Skeletal muscle tissue (tissue), 4 donors: ENCODE results near the gene CDC42EP3. TPM values are rescaled to one million over a fixed set of nuclear protein-coding genes. Genes with fewer than 3 reads are reported as not detected.

Experiments used
- H3K27ac ChIP-seq: one replicate; pipeline ENCODE4 v1.7.0; 2013; ENCODE audit warnings: mild to moderate bottlenecking, low read depth, low read length, inconsistent platforms
- H3K27me3 ChIP-seq, 3 donors: one replicate each; pipeline ENCODE4 v1.7.0; 2013; ENCODE audit warnings: low read length in 3 of 3; ENCODE audit not compliant: control insufficient read depth in 3 of 3, insufficient read depth in 3 of 3
- H3K36me3 ChIP-seq, 3 donors: one replicate each; pipeline ENCODE4 v1.7.0; 2013; ENCODE audit warnings: low read length in 3 of 3; ENCODE audit not compliant: control insufficient read depth in 3 of 3, insufficient read depth in 3 of 3
- H3K4me1 ChIP-seq, 3 donors: one replicate each; pipeline ENCODE4 v1.7.0; 2013; ENCODE audit warnings: low read length in 3 of 3, mild to moderate bottlenecking in 3 of 3; ENCODE audit not compliant: control insufficient read depth in 3 of 3, insufficient read depth in 3 of 3
- H3K4me3 ChIP-seq, 3 donors: one replicate each; pipeline ENCODE4 v1.7.0; 2013; ENCODE audit warnings: low read length in 3 of 3
- H3K9ac ChIP-seq, 3 donors: one replicate each; pipeline ENCODE4 v1.7.0; 2013; ENCODE audit warnings: low read length in 3 of 3, mild to moderate bottlenecking in 3 of 3, moderate library complexity in 2 of 3, low read depth in 1 of 3
- H3K9me3 ChIP-seq, 3 donors: one replicate each; pipeline ENCODE4 v1.7.0; 2013; ENCODE audit warnings: low read length in 3 of 3; ENCODE audit not compliant: control insufficient read depth in 3 of 3
- total RNA-seq: library from RNA; depleted of rRNA; stranded (reverse); fragments of >200 nt; gene quantifications from one replicate; pipeline ENCODE4 v1.2.3, GENCODE V29; 2014
- donor health status: Osteomylitis.

CDC42EP3 gene
- total RNA-seq, 1 donor from 2014 or later = 3.7 TPM

GRCh38 chr2:37612382-37612781 lies 59.1 kb downstream of the CDC42EP3 start:
- Histone ChIP-seq H3K4me3 (no peak overlapping the region), H3K27me3 (no peaks in the 10 kb centered on the region), H3K36me3 (no peaks in the 10 kb centered on the region), H3K27ac (no peak overlapping the region), H3K4me1 (peaks cover 0 to 15% (median 12%) of the 10 kb centered on the region in 3 donors), H3K9me3 (no peaks in the 10 kb centered on the region), H3K9ac (no peak overlapping the region)

GRCh38 chr2:37610638-37611289 lies 60.7 kb downstream of the CDC42EP3 start:
- no peaks in the 10 kb centered on the region for H3K27me3 ChIP-seq
- peaks cover 0 to 10% (median 6%) of the 10 kb centered on the region in 3 donors for H3K4me1 ChIP-seq
- no peaks in the 10 kb centered on the region for H3K9me3 ChIP-seq
- H3K4me3 ChIP-seq = no peak overlapping the region
- no peak overlapping the region for H3K9ac ChIP-seq
- H3K36me3 ChIP-seq = no peaks in the 10 kb centered on the region
- no peak overlapping the region for H3K27ac ChIP-seq

DNA sequence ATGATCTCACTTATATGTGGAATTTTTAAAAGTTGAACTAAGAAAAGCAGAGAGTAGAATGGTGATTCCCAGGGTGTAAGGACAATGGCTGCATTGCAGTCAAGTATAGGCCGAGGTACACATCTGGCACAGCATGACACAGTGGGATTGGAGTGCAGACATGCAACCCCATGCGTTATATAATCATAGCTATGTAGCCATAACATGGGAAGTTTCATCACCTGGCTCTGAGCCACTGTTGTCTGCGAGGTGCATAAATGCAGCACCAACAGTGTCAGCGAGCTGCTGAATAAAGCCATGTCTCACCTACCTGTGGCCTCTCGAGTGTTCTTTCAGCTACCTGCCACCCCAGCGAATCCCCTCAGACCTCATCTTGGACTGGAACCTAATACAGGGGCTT lies 61.7 kb downstream of the CDC42EP3 start:
- no peak overlapping the region for H3K27ac ChIP-seq
- no peak overlapping the region for H3K9ac ChIP-seq
- H3K36me3 ChIP-seq = no peaks in the 10 kb centered on the region
- H3K27me3 ChIP-seq = no peaks in the 10 kb centered on the region
- no peaks in the 10 kb centered on the region for H3K9me3 ChIP-seq
- peaks cover 0 to 9% (median 6%) of the 10 kb centered on the region in 3 donors for H3K4me1 ChIP-seq
- H3K4me3 ChIP-seq = no peak overlapping the region

- Histone ChIP-seq H3K4me1 (peaks cover 0 to 9% (median 3%) of the 10 kb centered on the region in 3 donors), H3K27ac (no peak overlapping the region), H3K36me3 (no peaks in the 10 kb centered on the region), H3K27me3 (no peaks in the 10 kb centered on the region), H3K9me3 (no peaks in the 10 kb centered on the region), H3K4me3 (no peak overlapping the region), H3K9ac (no peak overlapping the region)
Observed at GRCh38 chr2:37604716-37605115, 66.7 kb downstream of the CDC42EP3 start.

GRCh38 chr2:37602702-37603101 lies 68.7 kb downstream of the CDC42EP3 start:
- Histone ChIP-seq H3K4me1 (peaks cover 0 to 9% (median 3%) of the 10 kb centered on the region in 3 donors), H3K36me3 (no peaks in the 10 kb centered on the region), H3K9ac (no peak overlapping the region), H3K27me3 (no peaks in the 10 kb centered on the region), H3K4me3 (no peak overlapping the region), H3K9me3 (no peaks in the 10 kb centered on the region), H3K27ac (no peak overlapping the region)

GRCh38 chr2:37602040-37602439 lies 69.4 kb downstream of the CDC42EP3 start:
- Histone ChIP-seq H3K27me3 (no peaks in the 10 kb centered on the region), H3K4me3 (no peak overlapping the region), H3K9me3 (no peaks in the 10 kb centered on the region), H3K9ac (no peak overlapping the region), H3K27ac (no peak overlapping the region), H3K4me1 (peaks cover 0 to 9% (median 3%) of the 10 kb centered on the region in 3 donors), H3K36me3 (no peaks in the 10 kb centered on the region)

DNA sequence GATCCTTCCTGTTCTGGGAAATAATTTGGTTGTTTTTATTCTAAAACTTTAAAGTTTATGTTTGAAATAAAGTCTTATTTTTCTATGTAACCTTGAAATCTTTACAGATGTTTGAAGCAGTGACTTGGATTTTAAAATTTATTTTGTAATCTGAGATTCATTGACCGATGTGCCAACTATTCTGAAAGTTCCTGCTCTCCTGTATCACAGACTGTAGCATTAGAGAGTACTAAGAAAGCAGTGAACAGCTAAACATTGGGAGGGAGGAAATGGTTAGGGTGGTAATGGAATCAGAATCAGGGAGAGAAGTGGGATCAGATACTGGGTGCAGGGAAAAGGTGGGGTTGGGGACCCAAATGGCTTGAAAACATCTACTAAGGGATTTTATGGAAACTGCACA lies 69.9 kb downstream of the CDC42EP3 start:
- Histone ChIP-seq H3K9ac (no peak overlapping the region), H3K36me3 (no peaks in the 10 kb centered on the region), H3K4me3 (no peak overlapping the region), H3K4me1 (peaks cover 0 to 9% (median 3%) of the 10 kb centered on the region in 3 donors), H3K27ac (no peak overlapping the region), H3K27me3 (no peaks in the 10 kb centered on the region), H3K9me3 (no peaks in the 10 kb centered on the region)

DNA sequence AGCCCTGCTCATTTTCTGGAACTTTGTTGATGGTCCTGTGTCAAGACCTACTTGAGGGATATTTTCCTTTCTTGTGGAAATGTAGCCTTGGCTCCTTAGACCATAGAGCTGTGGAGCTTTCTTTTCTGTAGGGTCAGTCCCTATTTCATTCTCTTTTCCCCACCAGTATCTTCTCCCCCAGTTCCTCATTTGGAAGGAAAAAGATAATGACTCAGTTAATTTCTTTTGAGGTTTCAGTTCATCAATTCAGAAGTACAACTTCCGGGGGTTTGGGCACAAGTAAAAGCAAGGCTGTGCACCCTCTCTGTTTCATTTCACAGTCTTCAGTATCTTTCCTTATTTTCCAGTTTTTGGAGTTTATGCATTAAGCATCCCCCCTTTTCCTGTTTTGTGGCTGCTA lies 70.7 kb downstream of the CDC42EP3 start:
- Histone ChIP-seq H3K9ac (no peak overlapping the region), H3K4me3 (no peak overlapping the region), H3K27me3 (no peaks in the 10 kb centered on the region), H3K27ac (no peak overlapping the region), H3K36me3 (no peaks in the 10 kb centered on the region), H3K4me1 (peaks cover 0 to 9% (median 3%) of the 10 kb centered on the region in 3 donors), H3K9me3 (no peaks in the 10 kb centered on the region)

DNA sequence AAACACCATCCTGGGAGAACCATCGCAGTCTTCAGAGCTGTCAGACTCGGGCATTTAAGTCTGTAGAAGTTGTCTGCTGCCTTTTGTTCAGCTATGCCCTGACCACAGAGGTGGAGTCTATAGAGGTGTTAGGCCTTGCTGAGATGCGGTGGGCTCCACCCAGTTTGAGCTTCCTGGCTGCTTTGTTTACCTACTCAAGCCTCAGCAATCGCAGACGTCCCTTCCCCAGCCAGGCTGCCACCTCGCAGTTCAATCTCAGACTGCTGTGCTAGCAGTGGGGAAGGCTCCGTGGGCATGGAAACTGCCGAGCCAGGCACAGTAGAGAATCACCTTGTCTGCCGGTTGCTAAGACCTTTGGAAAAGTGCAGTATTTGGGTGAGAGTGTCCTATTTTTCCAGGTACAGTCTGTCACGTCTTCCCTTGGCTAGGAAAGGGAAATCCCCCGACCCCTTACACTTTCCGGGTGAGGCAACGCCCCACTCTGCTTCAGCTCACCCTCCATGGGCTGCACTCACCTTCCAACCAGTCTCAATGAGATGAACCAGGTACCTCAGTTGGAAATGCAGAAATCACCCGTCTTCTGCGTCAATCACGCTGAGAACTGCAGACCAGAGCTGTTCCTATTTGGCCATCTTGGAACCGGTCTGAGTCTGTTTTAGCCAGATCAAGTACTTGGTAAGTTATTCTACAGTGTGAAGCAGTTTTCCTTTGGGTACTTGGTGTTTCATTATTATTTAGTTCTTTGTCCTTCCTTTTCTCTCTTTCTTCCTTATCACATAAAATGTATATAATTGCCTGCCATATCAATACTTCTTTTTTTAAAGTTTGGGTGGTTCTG lies 71.5 kb downstream of the CDC42EP3 start:
- H3K9ac ChIP-seq = no peak overlapping the region
- no peaks in the 10 kb centered on the region for H3K9me3 ChIP-seq
- H3K4me3 ChIP-seq = no peak overlapping the region
- peaks cover 0 to 9% (median 3%) of the 10 kb centered on the region in 3 donors for H3K4me1 ChIP-seq
- H3K27ac ChIP-seq = no peak overlapping the region
- H3K36me3 ChIP-seq = no peaks in the 10 kb centered on the region
- H3K27me3 ChIP-seq = no peaks in the 10 kb centered on the region

DNA sequence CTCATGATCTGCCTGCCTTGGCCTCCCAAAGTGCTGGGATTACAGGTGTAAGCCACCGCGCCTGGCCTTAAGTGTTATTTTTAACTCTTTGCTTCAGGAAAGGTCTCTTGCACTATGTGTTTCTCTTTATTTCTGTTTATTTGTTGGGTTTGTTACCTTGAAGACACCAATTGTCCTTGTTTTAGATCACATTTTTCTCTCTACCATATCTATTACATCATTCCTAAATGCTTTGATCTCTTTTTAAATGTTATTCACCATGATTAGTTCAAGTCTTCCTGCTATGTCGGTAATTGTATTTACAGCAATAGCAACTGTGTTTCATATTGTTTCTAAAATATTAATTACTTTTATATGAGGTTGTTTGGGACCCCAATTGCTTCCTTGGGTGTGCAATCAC lies 77.7 kb downstream of the CDC42EP3 start:
- Histone ChIP-seq H3K9me3 (peaks cover 0 to 3% (median 0%) of the 10 kb centered on the region in 3 donors), H3K27me3 (no peaks in the 10 kb centered on the region), H3K4me1 (peaks cover 7 to 12% (median 11%) of the 10 kb centered on the region in 3 donors), H3K36me3 (no peaks in the 10 kb centered on the region), H3K4me3 (no peak overlapping the region), H3K9ac (no peak overlapping the region), H3K27ac (no peak overlapping the region)
